IPS-15b (cell line): Measurements from ENCODE around the gene CISD1.

ENCODE experiments used
- H3K27me3 ChIP-seq: one replicate; pipeline ENCODE4 v1.6.1; 2013; ENCODE audit warnings: low read length; ENCODE audit not compliant: control insufficient read depth, insufficient read depth
- H3K36me3 ChIP-seq: one replicate; pipeline ENCODE4 v1.6.1; 2013; ENCODE audit warnings: low read length; ENCODE audit not compliant: control insufficient read depth, insufficient read depth
- H3K4me1 ChIP-seq: one replicate; pipeline ENCODE4 v1.6.1; 2013; ENCODE audit warnings: mild to moderate bottlenecking, low read length; ENCODE audit not compliant: control insufficient read depth, insufficient read depth
- H3K4me3 ChIP-seq: one replicate; pipeline ENCODE4 v1.5.1; 2013; ENCODE audit warnings: low read depth, low read length
- H3K9ac ChIP-seq: one replicate; pipeline ENCODE4 v1.6.1; 2013; ENCODE audit warnings: low read depth, mild to moderate bottlenecking, low read length
- H3K9me3 ChIP-seq: one replicate; pipeline ENCODE4 v1.6.1; 2013; ENCODE audit warnings: mild to moderate bottlenecking, low read length; ENCODE audit not compliant: control insufficient read depth, insufficient read depth

Gene CISD1

GRCh38 chr10:58291538-58292174 is 22.7 kb downstream of the CISD1 start:
- H3K9me3 ChIP-seq, result no peaks in the 10 kb centered on the region
- H3K36me3 ChIP-seq, result no peaks in the 10 kb centered on the region
- no peaks in the 10 kb centered on the region for H3K4me1 ChIP-seq
- H3K27me3 ChIP-seq, result no peaks in the 10 kb centered on the region
- no peak overlapping the region for H3K9ac ChIP-seq
- no peak overlapping the region for H3K4me3 ChIP-seq

GRCh38 chr10:58293989-58294388 is 25.0 kb downstream of the CISD1 start:
- no peaks in the 10 kb centered on the region for H3K4me1 ChIP-seq
- no peaks in the 10 kb centered on the region for H3K36me3 ChIP-seq
- no peak overlapping the region for H3K4me3 ChIP-seq
- no peak overlapping the region for H3K9ac ChIP-seq
- no peaks in the 10 kb centered on the region for H3K9me3 ChIP-seq
- H3K27me3 ChIP-seq, result no peaks in the 10 kb centered on the region

GRCh38 chr10:58299580-58299979 is 30.6 kb downstream of the CISD1 start:
- H3K27me3 ChIP-seq, result no peaks in the 10 kb centered on the region
- no peak overlapping the region for H3K9ac ChIP-seq
- H3K36me3 ChIP-seq, result no peaks in the 10 kb centered on the region
- no peak overlapping the region for H3K4me3 ChIP-seq
- no peaks in the 10 kb centered on the region for H3K4me1 ChIP-seq
- no peaks in the 10 kb centered on the region for H3K9me3 ChIP-seq

- no peak overlapping the region for H3K4me3 ChIP-seq
- no peaks in the 10 kb centered on the region for H3K9me3 ChIP-seq
- no peaks in the 10 kb centered on the region for H3K36me3 ChIP-seq
- no peaks in the 10 kb centered on the region for H3K27me3 ChIP-seq
- H3K4me1 ChIP-seq, result no peaks in the 10 kb centered on the region
- H3K9ac ChIP-seq, result no peak overlapping the region
Observed at GRCh38 chr10:58300676-58301075, 31.7 kb downstream of the CISD1 start.

- Histone ChIP-seq H3K36me3 (no peaks in the 10 kb centered on the region), H3K4me1 (no peaks in the 10 kb centered on the region), H3K9ac (no peak overlapping the region), H3K27me3 (no peaks in the 10 kb centered on the region), H3K9me3 (no peaks in the 10 kb centered on the region), H3K4me3 (no peak overlapping the region)
Observed at GRCh38 chr10:58302254-58302653, 33.3 kb downstream of the CISD1 start.

GRCh38 chr10:58304099-58304633 is 35.2 kb downstream of the CISD1 start:
- Histone ChIP-seq H3K4me1 (no peaks in the 10 kb centered on the region), H3K9me3 (no peaks in the 10 kb centered on the region), H3K9ac (no peak overlapping the region), H3K27me3 (no peaks in the 10 kb centered on the region), H3K36me3 (no peaks in the 10 kb centered on the region), H3K4me3 (no peak overlapping the region)

- Histone ChIP-seq H3K4me3 (no peak overlapping the region), H3K27me3 (no peaks in the 10 kb centered on the region), H3K36me3 (no peaks in the 10 kb centered on the region), H3K9ac (no peak overlapping the region), H3K4me1 (no peaks in the 10 kb centered on the region), H3K9me3 (no peaks in the 10 kb centered on the region)
Observed at GRCh38 chr10:58305821-58306220, 36.9 kb downstream of the CISD1 start.

- Histone ChIP-seq H3K36me3 (no peaks in the 10 kb centered on the region), H3K9ac (no peak overlapping the region), H3K4me3 (no peak overlapping the region), H3K4me1 (no peaks in the 10 kb centered on the region), H3K9me3 (no peaks in the 10 kb centered on the region), H3K27me3 (no peaks in the 10 kb centered on the region)
Observed at GRCh38 chr10:58307676-58308075, 38.7 kb downstream of the CISD1 start.

GRCh38 chr10:58311026-58311425 is 42.1 kb downstream of the CISD1 start:
- H3K4me1 ChIP-seq, result no peaks in the 10 kb centered on the region
- H3K9me3 ChIP-seq, result no peaks in the 10 kb centered on the region
- no peaks in the 10 kb centered on the region for H3K27me3 ChIP-seq
- no peak overlapping the region for H3K9ac ChIP-seq
- H3K4me3 ChIP-seq, result no peak overlapping the region
- H3K36me3 ChIP-seq, result no peaks in the 10 kb centered on the region

GRCh38 chr10:58316874-58317273 is 47.9 kb downstream of the CISD1 start:
- Histone ChIP-seq H3K4me1 (no peaks in the 10 kb centered on the region), H3K9me3 (no peaks in the 10 kb centered on the region), H3K36me3 (no peaks in the 10 kb centered on the region), H3K27me3 (no peaks in the 10 kb centered on the region), H3K4me3 (no peak overlapping the region), H3K9ac (no peak overlapping the region)

- Histone ChIP-seq H3K9me3 (no peaks in the 10 kb centered on the region), H3K4me3 (no peak overlapping the region), H3K36me3 (no peaks in the 10 kb centered on the region), H3K4me1 (no peaks in the 10 kb centered on the region), H3K9ac (no peak overlapping the region), H3K27me3 (no peaks in the 10 kb centered on the region)
Observed at GRCh38 chr10:58318346-58318745, 49.4 kb downstream of the CISD1 start.

- no peak overlapping the region for H3K4me3 ChIP-seq
- no peaks in the 10 kb centered on the region for H3K4me1 ChIP-seq
- H3K27me3 ChIP-seq, result no peaks in the 10 kb centered on the region
- H3K9ac ChIP-seq, result no peak overlapping the region
- H3K9me3 ChIP-seq, result no peaks in the 10 kb centered on the region
- H3K36me3 ChIP-seq, result no peaks in the 10 kb centered on the region
Observed at GRCh38 chr10:58319599-58319998, 50.6 kb downstream of the CISD1 start.
